ENCODE results near the gene UGCG.
"Not testable (repeated sequence)": the region's sequence is repeated elsewhere in the genome, so short reads cannot be mapped to it uniquely, and the experiment has no call there.

The UGCG gene

DNA sequence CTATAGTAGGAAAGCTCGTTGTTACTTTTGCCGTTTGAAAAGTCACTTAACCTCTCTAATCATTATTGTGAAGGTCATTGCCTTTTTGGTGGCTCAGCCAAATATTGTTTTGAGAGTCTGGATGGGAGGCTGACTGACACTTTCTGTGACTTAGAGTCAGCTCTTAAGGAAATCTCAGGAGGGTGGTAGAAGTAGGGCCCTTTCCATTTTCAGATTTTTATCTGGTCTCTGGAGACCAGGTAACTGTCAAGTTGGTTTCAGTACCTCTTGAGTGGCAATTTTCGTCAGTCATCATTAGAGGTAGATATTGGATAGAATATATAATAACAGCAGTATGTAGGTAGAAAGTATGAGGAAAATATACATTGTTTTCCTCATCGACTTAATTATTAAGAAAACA is 23.3 kb downstream of the UGCG start:
- no peak for DNase-seq (ENCODE audit: low read depth)

DNA sequence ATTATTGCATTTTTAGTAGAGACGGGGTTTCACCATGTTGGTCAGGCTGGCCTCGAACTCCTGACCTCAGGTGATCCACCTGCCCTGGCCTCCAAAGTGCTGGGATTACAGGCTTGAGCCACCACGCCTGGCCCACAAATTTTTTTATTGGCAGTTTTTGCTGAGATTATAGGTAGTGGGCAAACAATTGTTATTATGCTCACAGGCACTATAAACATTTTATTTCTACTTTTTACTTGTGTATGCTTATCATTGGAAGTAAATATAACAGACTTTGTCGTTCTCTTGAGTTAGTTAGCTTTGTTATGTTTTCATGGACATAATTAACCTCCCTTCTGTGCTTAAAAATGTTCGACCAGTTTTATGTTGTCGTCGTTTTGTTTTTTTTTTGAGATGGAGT is 23.9 kb downstream of the UGCG start:
- no peak for DNase-seq (ENCODE audit: low read depth)

DNA sequence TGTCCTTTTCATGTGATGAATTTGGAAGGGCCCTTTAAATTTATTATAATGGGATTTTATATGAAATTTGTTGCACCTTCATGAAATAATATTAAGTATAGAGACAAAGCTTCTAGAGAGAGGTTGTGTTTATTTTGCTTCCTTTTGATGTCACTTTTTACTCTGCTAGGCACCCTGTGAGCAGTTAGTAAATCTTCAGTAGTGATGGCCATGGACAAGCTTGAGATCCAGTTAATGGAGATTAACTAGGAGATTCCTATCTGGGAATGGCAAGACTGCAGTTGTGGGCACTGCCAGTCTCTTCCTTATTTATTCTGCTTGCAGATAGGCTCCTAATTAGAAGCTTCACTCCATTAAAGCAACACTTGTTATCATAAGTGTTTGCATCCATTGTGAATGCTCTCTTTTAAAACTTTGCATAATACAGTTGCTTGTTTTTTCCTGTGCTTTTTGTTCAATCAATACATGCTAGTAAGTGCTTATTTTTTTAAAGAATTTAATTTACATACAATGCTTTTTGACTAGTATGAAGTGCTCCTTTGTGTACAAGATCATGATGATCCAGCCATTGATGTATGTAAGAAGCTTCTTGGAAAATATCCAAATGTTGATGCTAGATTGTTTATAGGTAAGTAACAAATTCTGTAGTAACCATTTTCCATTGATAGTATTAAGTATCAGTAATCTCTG is 25.9 kb downstream of the UGCG start:
- DNase-seq (ENCODE audit: low read depth), result no peak

DNA sequence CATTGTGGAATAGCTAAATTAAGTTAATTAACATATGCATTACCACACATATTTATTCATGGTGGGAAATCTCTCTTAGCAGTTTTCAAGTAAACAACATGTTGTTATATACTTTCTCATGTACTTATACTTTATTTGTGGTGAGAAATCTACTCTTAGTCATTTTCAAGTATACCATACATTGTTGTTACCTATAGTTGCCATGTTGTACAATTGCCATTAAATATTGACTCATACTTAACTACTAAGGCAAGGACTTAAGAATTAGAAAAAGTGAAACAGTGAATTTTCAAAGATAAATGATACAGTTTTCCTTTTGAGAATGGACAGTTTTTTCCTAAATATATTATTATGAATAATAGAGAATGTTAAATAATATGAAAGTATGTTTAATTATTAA is 27.7 kb downstream of the UGCG start:
- DNase-seq (ENCODE audit: low read depth), result no peak

DNA sequence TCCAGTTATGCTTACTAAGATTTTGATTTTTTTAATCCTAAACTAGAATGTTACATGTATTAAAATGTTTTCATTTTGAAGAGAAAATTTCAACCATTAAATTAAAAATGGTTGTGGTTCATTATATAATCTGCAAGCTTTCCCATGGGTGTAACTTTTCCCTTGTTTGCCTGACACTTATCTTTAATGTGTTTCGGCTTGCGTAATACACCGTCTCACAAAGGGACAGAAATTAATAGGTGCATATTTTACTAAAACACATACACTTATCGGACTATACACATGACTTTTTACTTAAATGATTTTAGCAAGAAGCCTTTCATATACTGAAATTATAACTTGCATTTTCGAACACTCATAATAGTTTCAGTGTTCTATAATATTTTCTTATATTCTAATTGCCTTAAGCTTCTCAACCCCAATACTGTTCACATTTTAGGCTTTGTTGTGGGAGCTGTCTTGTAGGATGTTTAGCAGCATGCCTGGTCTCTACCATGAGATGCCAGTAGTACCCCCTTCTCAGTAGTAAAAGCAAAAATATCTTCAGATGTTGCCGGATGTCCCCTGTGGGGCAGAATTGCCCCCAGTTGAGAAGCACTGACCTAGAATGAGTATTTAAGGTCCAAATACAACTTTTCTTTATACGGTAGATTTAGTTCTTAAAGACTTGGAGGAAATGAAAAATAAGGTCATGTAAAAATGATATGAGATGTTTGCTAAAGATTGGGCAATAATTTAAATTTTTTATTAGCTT is 28.6 kb downstream of the UGCG start:
- no peak for DNase-seq (ENCODE audit: low read depth)

DNA sequence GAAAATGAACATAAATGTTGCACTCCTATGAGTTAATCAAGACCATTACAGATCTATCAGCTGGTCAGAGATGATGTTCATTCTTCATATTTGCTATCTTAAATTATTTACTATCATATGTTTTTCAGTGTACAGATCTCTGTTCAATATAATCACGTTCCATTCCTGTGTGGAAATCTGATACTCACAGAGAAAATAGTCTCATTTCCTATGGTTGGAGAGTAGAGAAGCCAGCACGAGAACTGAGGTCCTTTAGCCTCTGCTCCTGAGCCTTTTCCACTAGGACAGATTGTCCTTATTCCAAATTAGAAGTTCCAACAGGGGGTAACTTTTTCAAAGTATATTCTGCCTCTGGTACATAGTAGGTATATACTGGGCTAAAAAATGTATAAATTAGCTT is 29.2 kb downstream of the UGCG start:
- DNase-seq (ENCODE audit: low read depth), result no peak

DNA sequence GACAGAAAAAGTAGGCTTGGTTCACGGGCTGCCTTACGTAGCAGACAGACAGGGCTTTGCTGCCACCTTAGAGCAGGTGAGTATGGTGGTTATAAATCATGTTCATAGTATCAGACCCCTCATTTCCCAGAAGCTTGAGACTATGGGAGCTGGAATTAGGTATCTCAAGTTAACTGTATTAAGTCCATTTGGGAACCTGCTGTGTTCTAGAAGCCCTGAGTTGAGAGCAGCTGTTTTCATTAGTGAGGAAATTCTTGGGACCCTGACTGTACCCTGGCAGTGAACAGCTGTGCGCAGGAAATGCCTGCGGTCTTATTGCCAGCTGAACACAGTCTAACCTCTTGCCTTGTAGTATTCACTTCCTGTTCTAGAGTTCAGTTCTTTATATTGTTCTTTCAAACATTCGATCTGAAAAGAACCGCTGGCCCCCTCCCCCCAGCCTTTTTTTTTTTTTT is 29.8 kb downstream of the UGCG start:
- DNase-seq (ENCODE audit: low read depth), result peak; percentile 20

DNA sequence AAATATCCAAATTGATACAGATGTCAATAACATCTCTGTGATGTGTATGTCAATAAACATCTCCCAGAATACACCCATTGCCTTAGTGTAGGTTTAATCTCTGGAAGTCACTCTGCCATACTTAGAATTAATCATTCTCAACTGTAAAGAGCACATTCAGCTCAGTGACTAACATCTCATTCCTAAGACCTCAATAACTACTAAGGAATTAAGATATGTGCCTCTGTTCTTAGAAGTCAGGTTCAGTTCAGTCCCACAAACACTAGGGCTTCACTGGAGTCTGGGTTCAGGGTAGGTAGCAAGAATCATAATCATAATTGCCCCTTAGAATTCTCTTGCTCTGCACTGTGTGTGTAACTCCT is 31.7 kb downstream of the UGCG start:
- no peak for DNase-seq (ENCODE audit: low read depth)

DNA sequence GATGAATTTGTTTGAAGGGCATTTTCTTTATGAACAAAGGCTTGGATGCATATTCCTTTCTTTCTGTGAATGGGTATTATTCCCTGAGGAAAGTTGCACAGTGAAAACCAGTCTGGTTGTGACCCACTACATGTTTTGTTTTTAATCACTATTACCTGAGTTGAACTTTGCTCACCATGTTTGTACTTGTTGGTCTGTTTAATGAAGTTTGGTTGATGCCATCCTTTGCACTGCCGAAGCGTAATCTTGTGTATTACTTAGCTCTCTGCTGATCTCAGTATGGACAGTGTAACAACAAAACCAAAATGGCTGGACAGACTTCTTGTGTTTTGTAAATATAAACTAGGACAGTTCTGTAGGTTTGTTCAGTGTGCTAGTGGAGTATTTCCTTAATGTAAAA is 38.1 kb downstream of the UGCG start:
- DNase-seq (ENCODE audit: low read depth), result no peak

DNA sequence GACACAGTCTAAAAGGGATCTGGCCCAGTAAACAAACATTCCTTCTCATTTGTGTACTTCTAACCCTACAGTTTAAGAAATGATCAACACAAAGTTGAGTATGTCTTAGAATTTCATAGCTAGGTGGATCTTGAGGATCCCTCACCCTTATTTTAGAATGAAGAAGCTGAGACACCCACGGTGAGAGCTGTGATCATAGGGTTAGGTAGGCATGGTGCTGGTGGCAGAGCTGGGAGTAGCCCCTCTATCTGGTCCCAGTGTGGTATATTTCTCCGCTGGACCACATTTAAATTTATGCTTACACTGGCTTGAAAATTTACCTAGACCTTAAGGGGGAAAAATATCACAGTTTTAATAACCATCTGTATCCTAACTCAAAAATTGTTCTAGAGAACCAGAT is 39.8 kb downstream of the UGCG start:
- DNase-seq (ENCODE audit: low read depth), result no peak

DNA sequence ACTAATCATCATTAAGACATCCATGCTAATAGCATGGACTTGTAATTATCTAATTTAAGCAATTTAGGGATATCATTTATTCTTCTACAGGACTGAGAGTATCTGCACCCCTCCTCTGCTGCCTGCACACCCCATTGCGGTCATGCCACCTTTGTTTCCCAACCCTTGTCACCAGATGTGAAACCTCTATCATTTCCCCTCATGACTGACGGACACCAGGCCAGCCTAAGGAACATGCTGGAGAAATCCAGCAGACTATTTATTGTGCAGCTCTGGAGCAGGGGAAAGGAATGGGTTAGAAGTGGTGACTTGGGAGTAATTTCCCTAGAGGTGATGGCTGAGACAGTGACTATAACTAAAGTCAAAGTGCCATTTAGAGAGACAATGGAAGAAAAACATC is 40.7 kb downstream of the UGCG start:
- no peak for DNase-seq (ENCODE audit: low read depth)

DNA sequence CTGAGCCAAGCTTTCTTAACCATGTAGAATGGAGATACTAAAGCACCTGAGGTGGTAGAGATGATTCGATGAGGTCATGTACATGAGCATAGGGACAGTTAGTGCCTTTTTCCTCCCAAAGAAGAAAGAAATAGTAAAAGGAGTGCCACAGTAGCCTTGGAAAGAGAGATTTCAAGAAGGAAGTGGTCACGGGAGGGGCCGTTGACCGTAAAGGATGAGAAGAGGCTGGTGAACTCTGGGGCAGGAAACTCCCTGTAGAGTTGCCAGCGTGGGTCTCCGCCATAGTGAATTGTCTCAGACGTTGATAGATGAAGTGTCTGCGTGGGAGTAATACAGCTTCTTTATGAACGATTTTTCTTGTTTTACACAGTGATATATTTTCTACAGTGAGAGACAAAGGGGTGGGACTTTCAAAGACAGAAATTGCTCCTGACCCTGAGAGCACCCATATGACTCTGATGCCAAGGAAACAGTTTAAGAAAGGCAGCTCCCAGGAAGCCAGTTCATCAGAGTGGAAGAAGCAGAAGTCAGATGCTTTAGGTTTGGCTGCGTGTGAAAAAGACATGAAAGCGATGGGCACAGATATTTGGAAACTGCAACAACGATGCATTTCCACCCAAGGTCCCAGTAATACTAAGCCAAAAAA is 41.3 kb downstream of the UGCG start:
- DNase-seq (ENCODE audit: low read depth), result peak; percentile 14

DNA sequence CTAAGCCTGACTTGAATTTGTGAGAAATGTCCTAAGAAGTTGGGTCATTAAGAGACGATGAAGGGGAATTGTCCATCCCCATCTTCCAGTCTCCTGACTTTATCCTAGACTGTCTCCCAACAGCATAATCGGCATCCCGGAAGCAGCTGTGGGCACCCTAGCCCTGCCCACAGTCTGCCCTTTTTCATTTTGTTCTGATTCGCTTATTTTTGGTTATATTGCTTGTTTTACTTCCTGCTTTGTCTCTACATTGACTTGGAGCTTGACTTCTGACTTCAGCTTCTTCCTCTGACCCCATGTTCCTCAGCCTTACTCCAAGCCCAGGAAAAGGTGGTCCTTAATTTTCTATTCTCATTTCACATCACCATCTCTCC is 41.8 kb downstream of the UGCG start:
- DNase-seq (ENCODE audit: low read depth), result no peak

DNA sequence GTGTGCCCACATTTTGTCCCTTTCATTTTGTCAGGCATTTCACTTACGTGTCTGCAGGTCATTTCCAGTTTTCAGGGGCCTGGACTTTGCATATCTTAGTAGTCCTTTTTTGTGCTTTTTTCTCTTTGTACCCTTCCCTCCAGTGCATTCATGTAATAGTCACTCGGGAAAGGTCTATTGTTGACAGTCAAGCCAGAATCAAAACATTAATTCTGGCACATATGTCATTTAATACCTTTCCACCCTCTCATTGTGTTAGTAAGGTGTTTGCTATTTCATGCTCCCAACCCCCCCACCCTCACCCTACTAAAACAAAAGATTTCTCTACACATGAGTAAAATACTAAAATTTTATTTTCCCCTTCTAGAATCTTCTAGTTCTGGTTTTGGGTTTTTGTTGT is 42.7 kb downstream of the UGCG start:
- DNase-seq (ENCODE audit: low read depth), result no peak

DNA sequence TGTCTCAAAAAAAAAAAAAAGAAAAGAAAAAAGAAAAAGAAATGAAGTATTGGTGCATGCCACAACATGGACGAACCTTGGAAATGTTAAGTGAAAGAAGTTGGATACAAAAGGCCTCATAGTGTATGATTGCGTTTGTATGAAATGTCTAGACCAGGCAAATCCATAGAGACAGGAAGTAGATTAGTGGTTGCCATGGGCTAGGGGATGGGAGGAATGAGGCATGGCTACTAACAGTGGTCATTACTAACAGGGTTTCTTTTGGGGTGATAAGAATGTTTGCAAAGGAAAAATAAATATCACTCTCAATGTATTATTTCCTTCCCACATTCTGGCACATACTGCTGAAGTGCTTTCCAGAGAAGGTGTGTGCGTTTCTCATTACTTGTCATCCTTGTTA is 44.1 kb downstream of the UGCG start:
- DNase-seq (ENCODE audit: low read depth), result no peak

DNA sequence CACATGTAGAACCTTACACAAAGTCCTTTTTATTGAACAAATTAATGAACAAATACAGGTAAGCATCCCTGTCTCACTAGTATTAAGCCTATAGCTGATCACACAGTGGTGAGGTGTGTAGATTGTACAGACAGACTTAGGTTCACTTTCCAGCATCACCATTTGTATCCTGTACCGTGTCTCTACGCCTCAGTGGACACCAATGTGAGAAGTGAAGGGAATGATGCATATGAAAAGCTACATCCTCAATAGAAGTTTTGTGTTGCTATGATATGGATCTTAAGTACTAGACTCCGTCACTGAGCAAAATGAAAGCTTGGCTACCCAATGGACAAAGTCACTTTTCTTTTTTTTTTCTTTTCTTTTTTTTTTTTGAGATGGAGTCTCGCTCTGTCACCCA is 46.6 kb downstream of the UGCG start:
- no peak for DNase-seq (ENCODE audit: low read depth)

DNA sequence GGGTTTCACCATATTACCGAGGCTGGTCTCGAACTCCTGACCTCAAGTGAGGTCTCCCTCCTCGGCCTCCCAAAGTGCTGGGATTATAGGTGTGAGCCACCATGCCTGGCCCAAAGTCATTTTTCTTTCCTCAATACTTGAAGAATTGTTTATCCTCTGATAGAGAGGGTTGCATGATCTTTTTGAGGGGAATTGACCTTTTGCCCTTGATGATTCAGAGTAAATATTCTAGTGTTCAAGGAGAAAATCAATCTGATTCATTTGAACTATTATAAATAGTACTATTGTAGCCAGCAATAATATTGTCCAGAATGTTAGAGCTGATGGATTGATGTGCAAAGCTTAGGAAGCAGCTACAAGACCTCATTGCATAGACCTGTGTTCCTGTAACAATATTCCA is 47.1 kb downstream of the UGCG start:
- DNase-seq (ENCODE audit: low read depth), result no peak

DNA sequence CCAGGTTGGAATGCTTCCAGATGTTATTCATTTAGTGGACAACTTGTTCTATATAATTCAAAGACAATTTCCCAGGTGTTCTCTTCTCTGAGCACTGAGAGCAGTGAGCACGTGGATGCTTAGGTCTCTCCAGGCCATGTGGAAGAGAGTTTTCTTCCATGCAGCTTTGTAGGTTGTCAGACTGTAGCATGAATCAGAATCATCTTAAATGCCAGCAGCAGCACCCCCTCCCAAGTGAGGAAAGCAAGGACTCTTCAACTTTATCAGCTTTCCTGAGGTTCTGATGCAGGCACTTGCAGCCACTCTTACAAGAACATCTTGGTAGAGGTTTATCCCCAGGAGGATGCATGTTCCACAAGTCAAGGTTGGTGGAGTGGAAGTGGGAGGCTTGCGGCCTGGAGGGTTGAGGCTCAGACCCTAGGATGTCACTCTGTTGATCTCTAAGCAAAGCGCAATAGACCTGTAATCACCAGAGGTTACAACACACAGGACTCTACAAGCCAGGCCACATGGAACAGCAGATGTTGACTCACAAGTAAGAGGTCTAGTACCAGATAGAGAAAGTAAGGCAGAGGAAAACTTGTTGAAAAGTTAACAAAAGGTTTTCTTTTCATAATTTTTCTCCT is 47.7 kb downstream of the UGCG start:
- no peak for DNase-seq (ENCODE audit: low read depth)

DNA sequence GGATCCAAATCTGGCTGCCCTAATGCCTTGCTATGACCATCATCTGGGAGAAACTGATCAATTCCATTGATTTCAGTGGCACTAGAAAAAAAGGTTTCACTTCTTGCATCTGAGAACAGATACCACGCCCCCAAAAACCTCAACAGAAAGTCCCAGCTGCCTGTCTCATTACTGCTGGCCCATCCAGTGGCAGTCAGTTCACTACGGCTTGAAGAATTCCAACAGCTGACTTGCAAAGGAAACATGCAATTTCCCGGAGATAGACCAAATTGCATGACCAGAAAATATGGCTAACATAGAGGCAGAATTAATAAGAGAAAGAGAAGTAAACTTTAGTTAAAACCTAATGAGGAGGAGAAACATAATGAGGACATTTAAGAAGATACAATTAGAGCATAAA is 48.6 kb downstream of the UGCG start:
- DNase-seq (ENCODE audit: low read depth), result no peak

DNA sequence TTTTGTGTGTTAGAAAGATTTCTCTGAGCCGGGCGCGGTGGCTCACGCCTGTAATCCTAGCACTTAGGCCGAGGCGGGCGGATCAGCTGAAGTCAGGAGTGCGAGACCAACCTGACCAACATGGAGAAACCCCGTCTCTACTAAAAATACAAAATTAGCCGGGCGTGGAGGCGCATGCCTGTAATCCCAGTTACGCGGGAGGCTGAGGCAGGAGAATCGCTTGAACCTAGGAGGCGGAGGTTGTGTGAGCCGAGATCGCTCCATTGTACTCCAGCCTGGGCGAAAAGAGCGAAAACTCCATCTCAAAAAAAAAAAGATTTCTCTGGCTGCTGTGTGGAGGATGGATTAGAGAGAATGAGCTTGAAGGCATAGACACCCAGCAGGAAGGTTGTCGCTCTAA is 51.5 kb downstream of the UGCG start:
- DNase-seq (ENCODE audit: low read depth), result not testable (repeated sequence)

DNA sequence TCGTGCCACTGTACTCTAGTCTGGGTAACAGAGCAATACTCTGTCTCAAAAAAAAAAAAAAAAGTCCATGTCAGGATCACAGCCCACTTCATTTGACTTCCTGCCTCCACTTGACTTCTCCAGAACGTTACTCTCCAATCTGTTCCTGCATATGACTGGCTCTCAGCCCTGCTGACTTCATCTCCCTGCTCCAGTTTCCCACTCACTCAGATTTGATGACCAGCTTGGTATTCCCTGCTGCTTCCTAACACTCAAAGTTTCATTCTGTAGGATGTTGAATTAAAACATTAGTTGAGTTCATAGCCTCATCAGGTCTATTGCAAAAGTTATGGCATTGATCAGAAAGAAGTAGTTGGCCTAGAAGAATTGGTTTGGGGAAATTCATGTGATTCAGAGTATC is 52.3 kb downstream of the UGCG start:
- DNase-seq (ENCODE audit: low read depth), result no peak

DNA sequence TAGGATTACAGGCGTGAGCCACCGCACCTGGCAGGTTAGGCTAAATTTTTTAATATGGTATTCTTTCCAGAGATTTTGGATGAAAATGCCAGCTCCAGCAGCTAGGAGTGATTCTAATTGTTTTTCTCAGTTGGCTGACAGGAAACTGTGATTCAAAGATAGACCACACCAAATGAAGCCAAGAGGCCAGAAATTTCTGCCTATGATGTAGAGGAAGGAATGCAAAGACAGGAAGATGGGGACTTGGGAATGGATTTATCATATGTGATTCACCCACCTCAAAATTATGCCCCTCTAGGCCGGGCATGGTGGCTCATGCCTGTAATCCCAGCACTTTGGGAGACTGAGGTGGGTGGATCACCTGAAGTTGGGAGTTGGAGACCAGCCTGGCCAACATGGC is 53.3 kb downstream of the UGCG start:
- DNase-seq (ENCODE audit: low read depth), result no peak

DNA sequence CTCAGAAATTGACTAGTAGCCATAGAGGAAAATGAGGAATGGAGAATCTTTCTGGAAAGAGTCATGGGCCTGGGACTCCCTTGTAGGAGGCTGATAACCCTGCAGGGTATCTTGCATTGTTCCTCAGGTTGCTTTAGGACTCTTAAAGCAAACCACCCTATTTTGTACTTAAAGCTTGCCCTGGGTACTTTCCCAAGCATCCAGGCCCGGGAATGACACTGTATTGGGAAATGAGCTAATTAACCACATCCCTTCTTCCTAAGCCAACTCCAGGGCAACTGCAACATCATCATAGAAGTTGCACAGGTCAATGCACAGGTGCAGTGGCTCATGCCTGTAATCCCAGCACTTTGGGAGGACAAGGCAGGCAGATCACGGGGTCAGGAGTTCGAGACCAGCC is 55.9 kb downstream of the UGCG start:
- DNase-seq (ENCODE audit: low read depth), result no peak
